ENCODE results near the gene TYROBP.

GRCh38 chr19:35868172-35868822 is 39.8 kb downstream of the TYROBP start, which contains the start of gene APLP1:
- TF ChIP-seq, protein P1, sequence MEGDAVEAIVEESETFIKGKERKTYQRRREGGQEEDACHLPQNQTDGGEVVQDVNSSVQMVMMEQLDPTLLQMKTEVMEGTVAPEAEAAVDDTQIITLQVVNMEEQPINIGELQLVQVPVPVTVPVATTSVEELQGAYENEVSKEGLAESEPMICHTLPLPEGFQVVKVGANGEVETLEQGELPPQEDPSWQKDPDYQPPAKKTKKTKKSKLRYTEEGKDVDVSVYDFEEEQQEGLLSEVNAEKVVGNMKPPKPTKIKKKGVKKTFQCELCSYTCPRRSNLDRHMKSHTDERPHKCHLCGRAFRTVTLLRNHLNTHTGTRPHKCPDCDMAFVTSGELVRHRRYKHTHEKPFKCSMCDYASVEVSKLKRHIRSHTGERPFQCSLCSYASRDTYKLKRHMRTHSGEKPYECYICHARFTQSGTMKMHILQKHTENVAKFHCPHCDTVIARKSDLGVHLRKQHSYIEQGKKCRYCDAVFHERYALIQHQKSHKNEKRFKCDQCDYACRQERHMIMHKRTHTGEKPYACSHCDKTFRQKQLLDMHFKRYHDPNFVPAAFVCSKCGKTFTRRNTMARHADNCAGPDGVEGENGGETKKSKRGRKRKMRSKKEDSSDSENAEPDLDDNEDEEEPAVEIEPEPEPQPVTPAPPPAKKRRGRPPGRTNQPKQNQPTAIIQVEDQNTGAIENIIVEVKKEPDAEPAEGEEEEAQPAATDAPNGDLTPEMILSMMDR (IDR thresholded peaks at IDR 0.05) = no peak
- TF ChIP-seq POLR2A (IDR thresholded peaks at IDR 0.05) (no peak), POLR2AphosphoS5 (IDR thresholded peaks at IDR 0.05) (no peak)
